IPS-20b (cell line): ENCODE measurements around the gene TOGARAM2.

ENCODE experiments used
- H3K27ac ChIP-seq: one replicate; pipeline ENCODE4 v1.5.1; 2013; ENCODE audit warnings: low read length
- H3K27me3 ChIP-seq: 2 replicates; pipeline ENCODE4 v1.6.1; 2013; ENCODE audit warnings: mild to moderate bottlenecking, low read length, inconsistent platforms; ENCODE audit not compliant: insufficient read depth
- H3K36me3 ChIP-seq: 2 replicates; pipeline ENCODE4 v1.6.1; 2013; ENCODE audit warnings: low read depth, mild to moderate bottlenecking, inconsistent platforms, low read length, moderate library complexity; ENCODE audit not compliant: insufficient read depth
- H3K4me1 ChIP-seq: 2 replicates; pipeline ENCODE4 v1.6.1; 2013; ENCODE audit warnings: mild to moderate bottlenecking, control low read depth, inconsistent platforms, low read length, moderate library complexity; ENCODE audit not compliant: insufficient read depth
- H3K4me3 ChIP-seq: 2 replicates; pipeline ENCODE4 v1.5.1; 2013; ENCODE audit warnings: mild to moderate bottlenecking, low read length, inconsistent platforms
- H3K9ac ChIP-seq: 2 replicates; pipeline ENCODE4 v1.6.1; 2013; ENCODE audit warnings: low read depth, mild to moderate bottlenecking, inconsistent platforms, low read length, moderate library complexity
- H3K9me3 ChIP-seq: 2 replicates; pipeline ENCODE4 v1.6.1; 2013; ENCODE audit warnings: mild to moderate bottlenecking, low read depth, low read length, inconsistent platforms; ENCODE audit not compliant: insufficient read depth

TOGARAM2 gene

DNA sequence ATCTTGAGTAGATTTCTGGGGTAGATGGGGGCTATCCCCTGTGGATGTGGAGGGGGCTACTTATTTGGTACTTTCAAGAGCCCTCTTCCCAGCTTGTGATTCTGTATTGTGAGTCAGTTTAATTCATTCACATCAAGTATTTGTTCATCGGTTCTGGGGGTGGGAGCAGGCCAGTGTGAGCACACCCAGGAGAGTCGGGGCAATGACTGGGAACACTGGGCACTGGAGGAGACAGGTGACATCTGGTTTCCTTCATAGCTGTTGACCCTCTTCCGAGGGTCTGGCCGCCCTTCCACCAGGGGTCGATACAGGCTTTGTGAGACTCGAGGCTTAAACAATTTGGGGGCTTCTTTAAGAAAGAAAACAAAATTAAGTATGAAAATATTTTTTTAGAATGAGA is 2.5 kb upstream of the TOGARAM2 start:
- no peak overlapping the region for H3K27ac ChIP-seq
- H3K9me3 ChIP-seq: no peaks in the 10 kb centered on the region
- no peaks in the 10 kb centered on the region for H3K36me3 ChIP-seq
- H3K4me3 ChIP-seq: no peak overlapping the region
- no peak overlapping the region for H3K9ac ChIP-seq
- H3K4me1 ChIP-seq: no peaks in the 10 kb centered on the region
- H3K27me3 ChIP-seq: no peaks in the 10 kb centered on the region

- Histone ChIP-seq H3K4me3 (no peak overlapping the region), H3K27me3 (no peaks in the 10 kb centered on the region), H3K4me1 (no peaks in the 10 kb centered on the region), H3K36me3 (no peaks in the 10 kb centered on the region), H3K9ac (no peak overlapping the region), H3K27ac (no peak overlapping the region), H3K9me3 (no peaks in the 10 kb centered on the region)
Observed at GRCh38 chr2:28979041-28979440, 2.1 kb upstream of the TOGARAM2 start.

DNA sequence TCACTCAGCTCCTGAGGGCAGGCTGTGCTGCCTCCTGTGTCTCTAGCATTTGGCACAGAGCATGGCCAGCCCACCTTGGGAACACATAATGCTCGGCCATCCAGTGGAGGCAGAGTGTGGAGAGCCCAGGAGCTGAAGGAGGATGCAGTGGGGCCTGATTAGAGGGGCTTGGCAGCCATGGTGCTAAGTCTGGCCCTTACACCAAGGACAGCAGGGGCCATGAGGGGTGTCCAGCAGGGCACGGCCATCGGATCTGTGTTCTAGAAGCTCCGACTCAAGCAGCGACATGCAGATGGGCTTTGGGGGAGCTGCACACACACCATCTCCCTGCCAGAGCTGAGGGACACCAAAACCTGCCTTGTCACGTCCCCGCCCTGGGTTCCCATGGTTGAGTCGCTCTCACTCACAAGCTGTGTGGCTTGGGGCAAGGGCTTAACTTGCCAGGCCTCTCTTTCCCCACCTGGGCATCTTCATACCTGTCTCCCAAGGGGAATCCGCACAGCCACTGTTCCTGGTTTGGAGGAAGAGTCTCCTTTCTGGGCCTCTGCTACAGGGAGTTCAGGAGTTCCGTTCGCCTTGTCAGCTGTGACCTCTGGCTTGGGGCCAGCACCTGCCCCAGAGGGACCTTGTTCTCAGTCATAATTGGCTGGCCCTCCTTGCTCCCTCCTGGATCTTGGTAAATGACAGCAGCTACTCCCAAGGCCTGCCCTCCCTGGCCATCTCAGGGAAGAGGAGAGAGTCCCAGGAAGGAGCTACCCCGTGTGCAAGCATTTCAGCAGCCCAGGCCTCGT is 1.3 kb upstream of the TOGARAM2 start:
- Histone ChIP-seq H3K27me3 (no peaks in the 10 kb centered on the region), H3K27ac (no peak overlapping the region), H3K9me3 (no peaks in the 10 kb centered on the region), H3K36me3 (no peaks in the 10 kb centered on the region), H3K9ac (no peak overlapping the region), H3K4me1 (no peaks in the 10 kb centered on the region), H3K4me3 (no peak overlapping the region)

DNA sequence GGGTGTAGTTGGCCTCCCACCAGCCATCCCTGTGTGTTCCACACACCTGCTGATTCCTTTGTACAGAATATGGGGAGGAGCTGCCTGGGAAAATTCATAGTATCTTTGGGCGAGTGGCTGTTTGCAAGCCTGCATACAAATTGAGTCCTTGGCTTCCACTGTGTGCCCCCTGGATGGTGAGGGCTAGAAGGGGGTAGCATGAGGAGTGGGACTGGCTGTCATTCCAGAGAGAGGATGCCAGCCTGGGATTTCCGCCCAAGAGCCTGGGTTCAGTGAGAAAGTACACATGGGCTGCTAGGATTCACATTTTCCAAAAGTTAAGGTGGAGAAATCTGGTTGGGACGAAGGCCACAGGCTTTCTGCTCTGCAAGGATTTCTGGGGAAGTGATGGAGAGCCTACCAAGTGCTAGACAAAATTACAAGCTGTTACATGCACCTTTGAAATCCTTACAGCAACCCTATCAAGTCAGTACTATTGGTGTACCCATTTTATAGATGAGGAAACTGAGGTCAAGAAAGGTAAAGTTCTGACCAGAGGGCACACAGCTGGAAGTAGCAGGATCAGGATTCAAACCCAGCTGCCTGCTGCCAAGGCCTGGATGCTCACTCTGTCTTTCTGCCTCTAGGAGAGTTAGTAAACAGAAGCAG is 606 bp upstream of the TOGARAM2 start:
- no peaks in the 10 kb centered on the region for H3K4me1 ChIP-seq
- H3K27me3 ChIP-seq: no peaks in the 10 kb centered on the region
- no peak overlapping the region for H3K4me3 ChIP-seq
- H3K9ac ChIP-seq: no peak overlapping the region
- H3K36me3 ChIP-seq: no peaks in the 10 kb centered on the region
- no peak overlapping the region for H3K27ac ChIP-seq
- no peaks in the 10 kb centered on the region for H3K9me3 ChIP-seq

DNA sequence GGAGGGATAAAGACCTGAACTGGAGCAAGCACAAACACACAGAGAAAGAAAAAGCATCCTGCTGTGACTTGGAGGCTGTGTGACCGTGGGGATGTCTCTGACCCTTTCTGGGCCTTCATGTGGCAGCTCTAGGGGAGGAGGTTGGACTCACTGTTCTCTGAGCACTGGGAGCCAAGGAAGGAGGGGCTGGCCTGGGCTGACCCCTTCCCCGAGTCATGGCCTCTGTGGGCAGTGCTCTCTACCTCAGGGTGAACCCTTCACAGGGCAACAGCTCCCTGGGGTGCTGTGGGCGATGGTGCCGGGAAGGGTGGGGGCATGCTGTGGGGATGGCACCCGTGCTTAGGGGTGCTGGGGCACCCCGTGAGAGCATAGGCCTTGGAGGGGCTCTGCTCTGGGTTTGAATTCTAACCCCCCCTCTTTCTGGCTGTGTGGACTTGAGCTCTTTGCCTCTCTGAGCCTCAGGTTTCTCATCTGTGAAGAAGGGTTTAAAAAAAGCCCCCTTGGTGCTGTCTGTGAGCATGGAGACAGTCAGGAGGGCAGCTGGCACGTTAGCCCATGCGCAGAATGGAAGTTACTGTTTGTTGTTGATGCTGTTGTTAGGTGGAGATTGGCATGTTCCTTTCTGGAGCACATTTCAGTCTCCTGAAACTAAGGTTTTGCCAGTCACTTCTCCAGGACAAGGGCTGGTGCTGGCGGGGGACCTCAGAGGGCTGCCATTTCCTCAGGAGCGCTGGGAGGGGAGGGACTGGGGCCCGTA is 700 bp downstream of the TOGARAM2 start:
- no peaks in the 10 kb centered on the region for H3K4me1 ChIP-seq
- no peaks in the 10 kb centered on the region for H3K9me3 ChIP-seq
- H3K36me3 ChIP-seq: no peaks in the 10 kb centered on the region
- no peak overlapping the region for H3K27ac ChIP-seq
- no peaks in the 10 kb centered on the region for H3K27me3 ChIP-seq
- H3K9ac ChIP-seq: no peak overlapping the region
- H3K4me3 ChIP-seq: no peak overlapping the region

DNA sequence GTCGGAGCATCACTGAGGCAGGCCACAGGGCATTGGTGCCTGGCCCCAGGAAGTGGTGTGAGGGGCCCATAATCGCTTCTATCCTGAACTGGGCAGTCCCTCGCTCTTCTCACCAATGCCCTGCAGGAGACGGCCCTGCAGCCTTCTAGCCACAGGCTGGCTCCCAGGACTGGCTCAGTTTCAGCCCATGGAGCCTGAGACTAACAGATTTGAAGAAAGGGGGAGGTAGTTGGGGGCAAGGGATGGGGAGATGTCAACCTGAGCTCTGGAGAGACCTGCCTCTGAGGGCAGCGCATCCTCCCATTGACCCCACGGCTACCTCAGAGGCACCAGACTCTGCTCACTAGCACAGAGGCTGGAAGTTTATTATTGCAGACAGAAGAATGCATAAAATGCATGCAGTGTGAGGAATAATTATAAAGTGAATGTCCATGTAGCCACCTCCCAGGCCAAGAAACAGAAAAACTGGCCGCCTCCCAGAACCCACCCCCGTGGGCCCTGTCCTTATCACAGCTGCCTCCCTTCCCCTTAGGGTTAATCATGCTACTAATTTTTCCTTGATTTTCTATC is 1.4 kb downstream of the TOGARAM2 start:
- H3K9ac ChIP-seq: no peak overlapping the region
- no peak overlapping the region for H3K4me3 ChIP-seq
- no peaks in the 10 kb centered on the region for H3K4me1 ChIP-seq
- no peaks in the 10 kb centered on the region for H3K36me3 ChIP-seq
- H3K9me3 ChIP-seq: no peaks in the 10 kb centered on the region
- H3K27ac ChIP-seq: no peak overlapping the region
- no peaks in the 10 kb centered on the region for H3K27me3 ChIP-seq

GRCh38 chr2:28986429-28986828 is 5.3 kb downstream of the TOGARAM2 start:
- no peaks in the 10 kb centered on the region for H3K9me3 ChIP-seq
- H3K27me3 ChIP-seq: no peaks in the 10 kb centered on the region
- no peak overlapping the region for H3K27ac ChIP-seq
- H3K4me1 ChIP-seq: no peaks in the 10 kb centered on the region
- no peak overlapping the region for H3K4me3 ChIP-seq
- no peak overlapping the region for H3K9ac ChIP-seq
- H3K36me3 ChIP-seq: no peaks in the 10 kb centered on the region

DNA sequence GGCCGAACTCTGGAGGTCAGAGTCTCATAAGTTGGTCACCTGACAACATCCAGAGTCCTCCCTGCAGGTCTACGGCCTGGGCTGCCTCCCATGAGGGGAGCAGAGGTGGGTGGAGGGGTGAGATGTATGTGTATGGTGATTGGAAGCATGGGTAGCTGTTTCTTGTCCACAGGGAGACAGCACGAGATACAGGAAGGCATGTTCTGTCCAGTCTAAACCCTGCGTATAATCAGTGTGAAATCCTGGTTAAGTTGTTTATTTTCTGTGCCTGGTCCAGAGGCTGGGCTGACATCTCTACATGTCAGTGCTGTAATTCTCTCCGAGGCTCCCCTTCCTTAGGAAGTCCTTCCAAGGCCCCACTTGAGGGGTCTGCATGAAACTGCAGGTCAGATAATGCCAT is 8.9 kb downstream of the TOGARAM2 start:
- H3K9me3 ChIP-seq: no peaks in the 10 kb centered on the region
- H3K4me1 ChIP-seq: no peaks in the 10 kb centered on the region
- H3K4me3 ChIP-seq: no peak overlapping the region
- H3K27me3 ChIP-seq: no peaks in the 10 kb centered on the region
- no peaks in the 10 kb centered on the region for H3K36me3 ChIP-seq
- no peak overlapping the region for H3K27ac ChIP-seq
- H3K9ac ChIP-seq: no peak overlapping the region

- Histone ChIP-seq H3K9me3 (no peaks in the 10 kb centered on the region), H3K36me3 (no peaks in the 10 kb centered on the region), H3K27me3 (no peaks in the 10 kb centered on the region), H3K9ac (no peak overlapping the region), H3K27ac (no peak overlapping the region), H3K4me3 (no peak overlapping the region), H3K4me1 (no peaks in the 10 kb centered on the region)
Observed at GRCh38 chr2:28990445-28990844, 9.3 kb downstream of the TOGARAM2 start.

DNA sequence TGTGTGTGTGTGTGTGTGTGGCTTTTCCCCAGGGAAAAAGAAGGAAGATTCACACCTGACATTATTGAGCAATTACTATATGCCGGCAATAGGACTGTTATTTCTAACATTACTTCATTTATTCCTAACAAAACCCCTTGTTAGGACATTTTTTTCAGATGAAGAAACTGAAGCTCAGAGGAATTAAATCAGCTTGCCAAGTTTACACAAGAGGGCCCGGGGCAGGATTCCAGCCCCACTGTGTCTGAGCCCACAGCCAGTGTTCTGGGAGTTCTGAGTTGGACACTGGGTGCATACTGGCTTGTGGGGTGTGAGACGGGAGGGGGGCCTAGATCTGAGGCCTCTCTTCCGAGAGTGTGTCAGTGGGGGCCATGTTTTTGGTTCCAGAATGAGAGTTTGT is 9.9 kb downstream of the TOGARAM2 start:
- Histone ChIP-seq H3K4me1 (no peaks in the 10 kb centered on the region), H3K9ac (no peak overlapping the region), H3K9me3 (no peaks in the 10 kb centered on the region), H3K27me3 (no peaks in the 10 kb centered on the region), H3K36me3 (no peaks in the 10 kb centered on the region), H3K27ac (no peak overlapping the region), H3K4me3 (no peak overlapping the region)

GRCh38 chr2:28991460-28991859 is 10.4 kb downstream of the TOGARAM2 start:
- Histone ChIP-seq H3K36me3 (no peaks in the 10 kb centered on the region), H3K9me3 (no peaks in the 10 kb centered on the region), H3K9ac (no peak overlapping the region), H3K4me1 (no peaks in the 10 kb centered on the region), H3K4me3 (no peak overlapping the region), H3K27ac (no peak overlapping the region), H3K27me3 (no peaks in the 10 kb centered on the region)
